ENCODE data around the gene RHOH.

Gene RHOH

DNA sequence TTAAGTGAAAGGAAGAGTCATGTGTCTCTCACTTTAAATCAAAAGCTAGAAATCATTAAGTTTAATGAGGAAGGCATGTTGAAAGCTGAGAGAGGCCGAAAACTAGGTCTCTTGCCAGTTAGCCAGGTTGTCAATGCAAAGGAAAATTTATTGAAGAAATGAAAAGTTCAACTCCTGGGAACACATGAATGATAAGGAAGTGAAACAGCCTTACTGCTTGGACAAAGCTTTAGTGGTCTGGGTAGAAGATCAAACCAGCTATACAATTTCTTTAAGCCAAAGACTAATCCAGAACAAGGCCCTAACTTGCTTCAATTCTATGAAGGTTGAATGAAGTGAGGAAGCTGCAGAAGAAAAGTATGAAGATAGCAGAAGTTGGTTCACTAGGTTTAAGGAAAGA lies 24.9 kb downstream of the RHOH start:
- Histone ChIP-seq H3K27me3 (ENCODE audit: control insufficient read depth, insufficient read depth, low read length) (no peaks in the 10 kb centered on the region), H3K4me1 (ENCODE audit: control insufficient read depth, insufficient read depth, low read length) (no peaks in the 10 kb centered on the region), H3K9me3 (ENCODE audit: control insufficient read depth, insufficient read depth, low read length) (no peaks in the 10 kb centered on the region), H3K4me3 (ENCODE audit: low read length) (no peak overlapping the region), H3K36me3 (ENCODE audit: control insufficient read depth, insufficient read depth, low read length) (no peaks in the 10 kb centered on the region), H3K27ac (ENCODE audit: low read length) (no peak overlapping the region)
- no peak for DNase-seq (ENCODE audit: low read depth, low spot score)
- WGBS (ENCODE audit: insufficient coverage, insufficient read length): no CpG with 5 or more reads among the region's 1 CpG

DNA sequence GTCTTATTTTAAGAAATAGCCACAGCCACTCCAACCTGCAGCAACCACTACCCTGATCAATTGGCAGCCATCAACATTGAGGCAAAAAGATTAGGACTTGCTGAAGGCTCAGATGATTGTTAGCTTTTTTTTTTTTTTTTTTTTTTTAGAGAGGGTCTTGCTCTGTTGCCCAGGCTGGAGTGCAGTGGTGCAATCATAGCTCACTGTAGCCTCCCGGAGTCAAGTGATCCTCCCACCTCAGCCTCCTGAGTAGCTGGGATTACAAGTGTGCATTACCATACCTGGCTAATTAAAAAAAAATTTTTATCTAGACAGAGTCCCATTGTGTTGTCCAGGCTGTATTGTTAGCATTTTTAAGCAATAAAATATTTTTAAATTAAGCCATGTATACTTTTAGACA lies 26.5 kb downstream of the RHOH start:
- Histone ChIP-seq H3K27ac (ENCODE audit: low read length) (no peak overlapping the region), H3K36me3 (ENCODE audit: control insufficient read depth, insufficient read depth, low read length) (no peaks in the 10 kb centered on the region), H3K27me3 (ENCODE audit: control insufficient read depth, insufficient read depth, low read length) (no peaks in the 10 kb centered on the region), H3K4me3 (ENCODE audit: low read length) (no peak overlapping the region), H3K4me1 (ENCODE audit: control insufficient read depth, insufficient read depth, low read length) (no peaks in the 10 kb centered on the region), H3K9me3 (ENCODE audit: control insufficient read depth, insufficient read depth, low read length) (no peaks in the 10 kb centered on the region)
- no peak for DNase-seq (ENCODE audit: low read depth, low spot score)
- no CpG with 5 or more reads among the region's 1 CpG for WGBS (ENCODE audit: insufficient coverage, insufficient read length)

DNA sequence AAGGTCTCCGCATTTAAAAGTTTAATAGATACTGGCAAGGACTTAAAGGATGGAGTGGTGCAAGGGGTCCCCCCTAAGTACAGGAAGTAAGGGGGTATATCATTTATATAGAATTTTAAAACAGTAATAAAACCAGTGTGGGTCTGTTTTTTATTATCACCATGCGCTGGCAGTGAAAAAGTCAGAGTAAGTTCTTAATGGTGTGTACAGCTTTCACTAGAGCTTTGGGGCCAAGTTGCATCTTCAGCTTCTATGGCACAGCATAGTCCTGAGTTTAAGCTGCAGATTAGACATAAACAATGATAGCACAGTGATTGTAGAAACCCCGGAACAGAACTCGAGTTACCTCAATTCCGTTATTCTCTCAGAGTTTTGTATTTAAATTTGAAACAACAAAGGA lies 27.6 kb downstream of the RHOH start:
- H3K36me3 ChIP-seq (ENCODE audit: control insufficient read depth, insufficient read depth, low read length): no peaks in the 10 kb centered on the region
- DNase-seq (ENCODE audit: low read depth, low spot score): no peak
- H3K9me3 ChIP-seq (ENCODE audit: control insufficient read depth, insufficient read depth, low read length): no peaks in the 10 kb centered on the region
- no peak overlapping the region for H3K4me3 ChIP-seq (ENCODE audit: low read length)
- no peak overlapping the region for H3K27ac ChIP-seq (ENCODE audit: low read length)
- H3K27me3 ChIP-seq (ENCODE audit: control insufficient read depth, insufficient read depth, low read length): no peaks in the 10 kb centered on the region
- H3K4me1 ChIP-seq (ENCODE audit: control insufficient read depth, insufficient read depth, low read length): no peaks in the 10 kb centered on the region
- no CpG with 5 or more reads among the region's 5 CpGs for WGBS (ENCODE audit: insufficient coverage, insufficient read length)

DNA sequence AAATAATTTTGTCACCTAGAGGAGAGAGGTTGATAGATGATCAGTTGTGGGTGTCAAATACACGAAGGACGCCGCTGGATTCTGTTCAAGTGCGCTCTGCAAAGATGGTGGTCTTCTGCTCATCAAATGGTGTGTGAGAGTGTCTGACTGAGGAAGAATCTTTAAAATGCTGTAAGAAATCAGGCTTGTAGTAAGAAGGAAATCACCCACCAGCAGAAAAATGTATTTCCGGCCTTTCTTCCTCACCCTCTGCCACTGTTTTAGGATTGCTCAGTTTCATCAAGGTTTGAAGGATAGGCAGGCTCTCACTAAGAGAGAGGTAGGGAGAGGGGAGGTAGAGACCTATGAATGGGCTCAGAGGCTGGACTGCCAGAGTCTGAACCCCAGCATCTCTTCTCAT lies 28.7 kb downstream of the RHOH start:
- H3K36me3 ChIP-seq (ENCODE audit: control insufficient read depth, insufficient read depth, low read length): no peaks in the 10 kb centered on the region
- no peak overlapping the region for H3K4me3 ChIP-seq (ENCODE audit: low read length)
- no peak for DNase-seq (ENCODE audit: low read depth, low spot score)
- H3K27me3 ChIP-seq (ENCODE audit: control insufficient read depth, insufficient read depth, low read length): no peaks in the 10 kb centered on the region
- no peaks in the 10 kb centered on the region for H3K4me1 ChIP-seq (ENCODE audit: control insufficient read depth, insufficient read depth, low read length)
- no peak overlapping the region for H3K27ac ChIP-seq (ENCODE audit: low read length)
- no peaks in the 10 kb centered on the region for H3K9me3 ChIP-seq (ENCODE audit: control insufficient read depth, insufficient read depth, low read length)
- WGBS (ENCODE audit: insufficient coverage, insufficient read length): no CpG with 5 or more reads among the region's 5 CpGs

DNA sequence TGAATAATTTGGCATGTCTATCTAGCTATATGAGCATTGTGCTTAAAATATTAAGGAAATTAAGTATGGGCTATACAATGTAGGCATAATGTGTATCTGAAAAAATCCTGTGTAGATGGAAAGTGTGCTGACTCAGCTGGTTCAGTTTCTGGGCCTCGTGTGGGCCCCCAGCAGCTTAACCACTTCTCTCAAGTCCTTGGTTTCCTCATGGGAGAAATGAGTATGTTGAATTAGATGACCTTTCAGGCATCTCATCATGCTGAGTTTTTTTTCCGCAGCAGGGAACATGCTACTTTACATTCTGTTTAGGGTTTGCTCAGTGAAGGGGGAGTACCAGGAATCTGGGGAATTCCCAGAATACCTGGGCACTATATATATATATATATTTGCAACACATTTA lies 30.5 kb downstream of the RHOH start:
- no peak overlapping the region for H3K4me3 ChIP-seq (ENCODE audit: low read length)
- no peaks in the 10 kb centered on the region for H3K27me3 ChIP-seq (ENCODE audit: control insufficient read depth, insufficient read depth, low read length)
- no peak overlapping the region for H3K27ac ChIP-seq (ENCODE audit: low read length)
- no peaks in the 10 kb centered on the region for H3K9me3 ChIP-seq (ENCODE audit: control insufficient read depth, insufficient read depth, low read length)
- peaks cover 3% of the 10 kb centered on the region; the same call in 1 of the 2 replicates for H3K4me1 ChIP-seq (ENCODE audit: control insufficient read depth, insufficient read depth, low read length)
- no peaks in the 10 kb centered on the region for H3K36me3 ChIP-seq (ENCODE audit: control insufficient read depth, insufficient read depth, low read length)
- no peak for DNase-seq (ENCODE audit: low read depth, low spot score)
- no CpG with 5 or more reads among the region's 2 CpGs for WGBS (ENCODE audit: insufficient coverage, insufficient read length)

DNA sequence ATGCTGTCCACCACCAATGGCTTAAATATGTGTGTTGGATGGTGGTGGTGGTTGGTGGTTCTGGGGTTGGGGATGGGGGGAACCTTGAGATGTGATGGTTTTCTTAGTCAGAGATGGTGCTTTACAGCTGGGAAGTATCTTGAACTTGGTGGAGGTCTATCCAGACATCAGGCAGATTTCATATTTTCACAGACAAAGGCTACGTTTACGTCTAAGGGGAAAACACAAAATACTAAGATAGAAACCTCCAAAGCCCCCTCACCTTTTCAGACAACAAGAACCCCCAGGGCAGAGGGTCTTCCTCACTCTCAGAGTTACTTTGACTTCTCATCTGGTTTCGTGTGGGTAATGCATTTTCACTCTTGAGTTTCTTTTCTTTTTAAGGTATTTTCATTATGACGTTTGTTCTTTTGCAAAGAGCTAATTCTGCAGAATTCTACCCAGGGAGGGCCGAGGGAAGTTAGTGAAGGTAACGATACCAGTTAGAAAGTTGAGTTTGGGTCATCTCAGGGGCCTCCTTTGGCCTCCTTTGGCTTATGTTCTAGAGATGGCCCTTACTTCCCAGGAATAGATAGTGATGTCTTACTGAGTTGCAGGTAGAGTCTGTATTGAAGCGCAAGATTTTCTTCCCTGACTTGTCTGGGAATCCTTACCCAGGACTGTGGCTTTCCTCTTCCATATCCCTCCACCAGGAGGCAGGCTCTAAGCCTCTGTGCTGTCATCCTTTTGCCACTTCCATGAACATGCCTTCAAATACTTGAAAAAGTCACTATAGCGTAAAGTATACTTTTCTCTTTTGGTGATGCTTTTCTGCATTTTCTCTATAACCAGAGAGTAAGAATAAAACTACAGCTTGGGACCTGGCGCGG lies 31.9 kb downstream of the RHOH start:
- H3K36me3 ChIP-seq (ENCODE audit: control insufficient read depth, insufficient read depth, low read length): no peaks in the 10 kb centered on the region
- H3K27me3 ChIP-seq (ENCODE audit: control insufficient read depth, insufficient read depth, low read length): no peaks in the 10 kb centered on the region
- H3K4me3 ChIP-seq (ENCODE audit: low read length): no peak overlapping the region
- peak; percentile 25 for DNase-seq (ENCODE audit: low read depth, low spot score)
- peaks cover 3% of the 10 kb centered on the region; the same call in 1 of the 2 replicates for H3K4me1 ChIP-seq (ENCODE audit: control insufficient read depth, insufficient read depth, low read length)
- H3K9me3 ChIP-seq (ENCODE audit: control insufficient read depth, insufficient read depth, low read length): no peaks in the 10 kb centered on the region
- H3K27ac ChIP-seq (ENCODE audit: low read length): no peak overlapping the region
- WGBS (ENCODE audit: insufficient coverage, insufficient read length): no CpG with 5 or more reads among the region's 10 CpGs

DNA sequence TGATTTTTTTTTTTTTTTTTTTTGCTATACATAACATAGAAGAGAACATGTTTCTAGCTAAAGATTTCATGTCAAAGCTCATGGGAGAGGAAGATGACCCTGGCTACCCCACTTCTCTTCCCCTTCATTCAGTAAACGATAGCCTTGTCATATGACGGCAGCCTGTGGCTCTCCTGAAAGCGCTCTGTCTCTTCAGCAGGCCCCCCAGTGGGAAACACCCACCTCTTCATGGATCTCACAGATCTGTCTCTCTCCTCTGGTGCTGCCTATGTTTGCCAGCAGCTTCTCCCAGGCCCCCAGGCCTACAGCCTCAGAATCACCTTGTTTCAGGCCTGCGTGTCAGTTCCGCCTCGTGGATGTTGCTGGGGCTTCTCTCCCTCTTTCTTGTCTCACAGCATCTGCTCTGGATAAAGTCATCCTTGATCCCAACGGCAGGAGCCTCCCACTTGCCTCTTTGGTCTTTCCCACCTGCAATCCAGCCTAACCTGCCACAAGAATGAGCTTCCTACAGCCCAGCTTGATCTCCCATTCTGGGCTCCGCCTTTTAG lies 34.6 kb downstream of the RHOH start:
- no peak for DNase-seq (ENCODE audit: low read depth, low spot score)
- no peak overlapping the region for H3K27ac ChIP-seq (ENCODE audit: low read length)
- peaks cover 3% of the 10 kb centered on the region; the same call in 1 of the 2 replicates for H3K4me1 ChIP-seq (ENCODE audit: control insufficient read depth, insufficient read depth, low read length)
- no peak overlapping the region for H3K4me3 ChIP-seq (ENCODE audit: low read length)
- H3K27me3 ChIP-seq (ENCODE audit: control insufficient read depth, insufficient read depth, low read length): no peaks in the 10 kb centered on the region
- no peaks in the 10 kb centered on the region for H3K36me3 ChIP-seq (ENCODE audit: control insufficient read depth, insufficient read depth, low read length)
- no peaks in the 10 kb centered on the region for H3K9me3 ChIP-seq (ENCODE audit: control insufficient read depth, insufficient read depth, low read length)
- WGBS (ENCODE audit: insufficient coverage, insufficient read length): no CpG with 5 or more reads among the region's 8 CpGs

DNA sequence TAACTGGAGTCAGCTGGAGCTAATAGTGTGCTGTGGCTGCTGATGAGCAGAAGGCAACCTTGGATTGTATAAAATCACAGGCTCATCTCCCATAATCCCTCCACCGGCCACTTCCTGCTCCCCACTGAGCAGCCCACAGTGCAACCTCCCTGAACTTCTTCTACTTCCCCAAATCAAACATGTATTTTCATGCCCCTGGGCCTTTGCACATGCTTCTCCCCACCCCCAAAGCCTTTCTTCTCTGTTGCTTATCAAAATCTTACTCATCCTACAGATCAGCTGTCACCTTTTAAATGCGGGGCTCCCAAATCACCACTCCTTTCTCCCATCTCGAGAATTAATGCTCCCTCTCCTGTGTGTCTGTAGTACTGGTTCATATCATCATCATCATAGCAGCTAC lies 35.8 kb downstream of the RHOH start:
- H3K27ac ChIP-seq (ENCODE audit: low read length): no peak overlapping the region

DNA sequence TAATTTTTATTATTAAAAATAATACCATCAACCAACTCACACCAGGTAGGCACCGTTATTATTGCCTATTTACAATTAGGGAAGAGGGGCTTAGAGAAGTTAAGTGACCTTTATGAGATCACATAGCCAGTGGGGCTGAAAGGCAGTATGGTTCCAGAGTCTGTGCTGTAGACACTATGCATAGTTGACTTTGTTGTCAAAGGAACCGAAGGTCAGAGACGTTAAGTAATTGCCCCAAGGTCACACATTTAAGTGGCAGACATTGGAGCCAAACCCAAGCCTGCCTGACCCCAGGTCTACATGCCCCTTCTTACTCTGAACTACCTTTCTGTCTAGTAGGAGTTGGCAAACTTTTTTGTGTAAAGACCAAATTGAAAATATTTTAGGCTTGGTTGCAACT lies 36.4 kb downstream of the RHOH start:
- no peaks in the 10 kb centered on the region for H3K27me3 ChIP-seq (ENCODE audit: control insufficient read depth, insufficient read depth, low read length)
- no peaks in the 10 kb centered on the region for H3K36me3 ChIP-seq (ENCODE audit: control insufficient read depth, insufficient read depth, low read length)
- no peak for DNase-seq (ENCODE audit: low read depth, low spot score)
- no peaks in the 10 kb centered on the region for H3K9me3 ChIP-seq (ENCODE audit: control insufficient read depth, insufficient read depth, low read length)
- H3K4me3 ChIP-seq (ENCODE audit: low read length): no peak overlapping the region
- peaks cover 3% of the 10 kb centered on the region; the same call in 1 of the 2 replicates for H3K4me1 ChIP-seq (ENCODE audit: control insufficient read depth, insufficient read depth, low read length)
- H3K27ac ChIP-seq (ENCODE audit: low read length): no peak overlapping the region
- no CpG with 5 or more reads among the region's 3 CpGs for WGBS (ENCODE audit: insufficient coverage, insufficient read length)

More for the DNA sequence above, 35.8 kb downstream of the RHOH start:
- no peak overlapping the region for H3K4me3 ChIP-seq (ENCODE audit: low read length)
- H3K4me1 ChIP-seq (ENCODE audit: control insufficient read depth, insufficient read depth, low read length): peaks cover 3% of the 10 kb centered on the region; the same call in 1 of the 2 replicates
- no CpG with 5 or more reads among the region's 3 CpGs for WGBS (ENCODE audit: insufficient coverage, insufficient read length)
- no peak for DNase-seq (ENCODE audit: low read depth, low spot score)
- no peaks in the 10 kb centered on the region for H3K27me3 ChIP-seq (ENCODE audit: control insufficient read depth, insufficient read depth, low read length)
- H3K9me3 ChIP-seq (ENCODE audit: control insufficient read depth, insufficient read depth, low read length): no peaks in the 10 kb centered on the region
- H3K36me3 ChIP-seq (ENCODE audit: control insufficient read depth, insufficient read depth, low read length): no peaks in the 10 kb centered on the region

DNA sequence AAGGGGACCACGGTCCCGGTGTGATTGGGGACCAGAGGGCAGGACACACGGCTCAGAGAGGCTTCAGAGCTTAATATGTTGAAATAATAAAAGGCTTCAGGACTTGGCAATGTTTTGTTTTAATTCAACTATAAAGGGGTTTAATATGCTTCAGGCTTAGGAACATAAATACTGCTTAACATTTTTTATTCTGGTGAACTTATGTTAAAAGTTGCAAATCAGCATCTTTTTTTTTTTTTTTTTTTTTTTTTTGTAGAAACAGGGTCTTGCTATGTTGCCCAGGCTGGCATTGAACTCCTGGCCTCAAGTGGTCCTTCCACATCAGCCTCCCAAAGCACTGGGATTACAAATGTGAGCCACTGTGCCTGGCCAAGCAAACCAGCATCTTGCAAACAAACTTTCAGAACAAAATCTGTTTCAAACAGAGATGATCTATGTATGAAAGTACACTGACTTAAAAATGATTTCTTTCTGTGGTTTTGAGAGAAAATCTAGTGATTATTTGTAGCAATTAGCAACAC lies 37.7 kb downstream of the RHOH start:
- Histone ChIP-seq H3K9me3 (ENCODE audit: control insufficient read depth, insufficient read depth, low read length) (no peaks in the 10 kb centered on the region), H3K27me3 (ENCODE audit: control insufficient read depth, insufficient read depth, low read length) (no peaks in the 10 kb centered on the region), H3K27ac (ENCODE audit: low read length) (no peak overlapping the region), H3K4me3 (ENCODE audit: low read length) (no peak overlapping the region), H3K4me1 (ENCODE audit: control insufficient read depth, insufficient read depth, low read length) (peaks cover 3% of the 10 kb centered on the region; the same call in 1 of the 2 replicates), H3K36me3 (ENCODE audit: control insufficient read depth, insufficient read depth, low read length) (no peaks in the 10 kb centered on the region)
- DNase-seq (ENCODE audit: low read depth, low spot score): no peak
- WGBS (ENCODE audit: insufficient coverage, insufficient read length): no CpG with 5 or more reads among the region's 3 CpGs

Measured in iPS DF 6.9 (cell line).